ENCODE measurements around the gene ARL2BP. TPM values are rescaled to one million over a fixed set of nuclear protein-coding genes. Genes with fewer than 3 reads are reported as not detected.
"Not testable (repeated sequence)": the region's sequence is repeated elsewhere in the genome, so short reads cannot be mapped to it uniquely, and the experiment has no call there.

ARL2BP gene
- total RNA-seq, 2 donors from 2014 or later = 14.7 to 20.7 TPM

- DNase-seq (ENCODE audit: low spot score in 2 of 2) (no peak), ATAC-seq (peak in 1 of 2 donors; percentile 28)
- H3K36me3 Mint-ChIP-seq = no peaks in the 10 kb centered on the region
- peak overlapping the region in 1 of 2 donors; percentile 71 for H3K27ac Mint-ChIP-seq
- H3K9me3 Mint-ChIP-seq = no peaks in the 10 kb centered on the region
Observed at GRCh38 chr16:57268804-57269800, 24.0 kb downstream of the ARL2BP start.

GRCh38 chr16:57270221-57271062 is 25.4 kb downstream of the ARL2BP start:
- Mint-ChIP-seq H3K9me3 (no peaks in the 10 kb centered on the region), H3K36me3 (no peaks in the 10 kb centered on the region), H3K27ac (no peak overlapping the region)
- ATAC-seq = no peak
- no peak for DNase-seq (ENCODE audit: low spot score in 2 of 2)

GRCh38 chr16:57271063-57271345 is 25.9 kb downstream of the ARL2BP start:
- no peak for ATAC-seq

GRCh38 chr16:57271867-57272495 is 26.9 kb downstream of the ARL2BP start:
- ATAC-seq (no peak), DNase-seq (ENCODE audit: low spot score in 2 of 2) (no peak)
- H3K9me3 Mint-ChIP-seq = no peaks in the 10 kb centered on the region
- no peaks in the 10 kb centered on the region for H3K36me3 Mint-ChIP-seq
- peak overlapping the region; percentile 62 to 63 for H3K27ac Mint-ChIP-seq

More at GRCh38 chr16:57271063-57271345, 25.9 kb downstream of the ARL2BP start:
- H3K36me3 Mint-ChIP-seq = no peaks in the 10 kb centered on the region
- no peak overlapping the region for H3K27ac Mint-ChIP-seq
- DNase-seq (ENCODE audit: low spot score in 2 of 2) = no peak
- H3K9me3 Mint-ChIP-seq = no peaks in the 10 kb centered on the region

GRCh38 chr16:57273359-57273758 is 28.3 kb downstream of the ARL2BP start:
- ATAC-seq = no peak
- no peaks in the 10 kb centered on the region for H3K36me3 Mint-ChIP-seq
- no peaks in the 10 kb centered on the region for H3K9me3 Mint-ChIP-seq
- H3K27ac Mint-ChIP-seq = no peak overlapping the region
- no peak for DNase-seq (ENCODE audit: low spot score in 2 of 2)

GRCh38 chr16:57273826-57274225 is 28.8 kb downstream of the ARL2BP start:
- Mint-ChIP-seq H3K27ac (no peak overlapping the region), H3K9me3 (no peaks in the 10 kb centered on the region), H3K36me3 (no peaks in the 10 kb centered on the region)
- ATAC-seq (no peak), DNase-seq (ENCODE audit: low spot score in 2 of 2) (no peak)

GRCh38 chr16:57275946-57276345 is 30.9 kb downstream of the ARL2BP start:
- H3K36me3 Mint-ChIP-seq; DNase-seq (ENCODE audit: low spot score in 2 of 2); ATAC-seq; H3K9me3 Mint-ChIP-seq: not testable (repeated sequence)
- peak overlapping the region in 1 of 2 donors; percentile 13 for H3K27ac Mint-ChIP-seq

- Mint-ChIP-seq H3K27ac (peak overlapping the region in 1 of 2 donors; percentile 82), H3K9me3 (no peaks in the 10 kb centered on the region), H3K36me3 (no peaks in the 10 kb centered on the region)
- ATAC-seq (no peak), DNase-seq (ENCODE audit: low spot score in 2 of 2) (no peak)
Observed at GRCh38 chr16:57276596-57276995, 31.5 kb downstream of the ARL2BP start.

GRCh38 chr16:57277586-57277985 is 32.5 kb downstream of the ARL2BP start:
- DNase-seq (ENCODE audit: low spot score in 2 of 2) (peak; percentile 39 to 73), ATAC-seq (peak; percentile 92 to 99)
- Mint-ChIP-seq H3K9me3 (no peaks in the 10 kb centered on the region), H3K36me3 (no peaks in the 10 kb centered on the region), H3K27ac (peak overlapping the region in 1 of 2 donors; percentile 82)

GRCh38 chr16:57278494-57278893 is 33.4 kb downstream of the ARL2BP start:
- no peaks in the 10 kb centered on the region for H3K9me3 Mint-ChIP-seq
- no peaks in the 10 kb centered on the region for H3K36me3 Mint-ChIP-seq
- DNase-seq (ENCODE audit: low spot score in 2 of 2) (no peak), ATAC-seq (no peak)
- no peak overlapping the region for H3K27ac Mint-ChIP-seq

- H3K36me3 Mint-ChIP-seq = no peaks in the 10 kb centered on the region
- H3K9me3 Mint-ChIP-seq = no peaks in the 10 kb centered on the region
- DNase-seq (ENCODE audit: low spot score in 2 of 2) (no peak), ATAC-seq (no peak)
- H3K27ac Mint-ChIP-seq = no peak overlapping the region
Observed at GRCh38 chr16:57279780-57280638, 35.0 kb downstream of the ARL2BP start.

- ATAC-seq (no peak), DNase-seq (ENCODE audit: low spot score in 2 of 2) (no peak)
- Mint-ChIP-seq H3K27ac (no peak overlapping the region), H3K9me3 (no peaks in the 10 kb centered on the region), H3K36me3 (no peaks in the 10 kb centered on the region)
Observed at GRCh38 chr16:57281791-57282190, 36.7 kb downstream of the ARL2BP start.

GRCh38 chr16:57282510-57283213 is 37.6 kb downstream of the ARL2BP start:
- DNase-seq (ENCODE audit: low spot score in 2 of 2) (no peak), ATAC-seq (no peak)
- Mint-ChIP-seq H3K9me3 (no peaks in the 10 kb centered on the region), H3K27ac (no peak overlapping the region), H3K36me3 (no peaks in the 10 kb centered on the region)

- H3K9me3 Mint-ChIP-seq = no peaks in the 10 kb centered on the region
- no peaks in the 10 kb centered on the region for H3K36me3 Mint-ChIP-seq
- DNase-seq (ENCODE audit: low spot score in 2 of 2) (no peak), ATAC-seq (no peak)
- no peak overlapping the region for H3K27ac Mint-ChIP-seq
Observed at GRCh38 chr16:57283214-57283958, 38.3 kb downstream of the ARL2BP start.

GRCh38 chr16:57283959-57284208 is 38.8 kb downstream of the ARL2BP start:
- H3K9me3 Mint-ChIP-seq = no peaks in the 10 kb centered on the region
- no peak for ATAC-seq
- no peak overlapping the region for H3K27ac Mint-ChIP-seq

More at GRCh38 chr16:57283959-57284208, 38.8 kb downstream of the ARL2BP start:
- DNase-seq (ENCODE audit: low spot score in 2 of 2) = no peak
- H3K36me3 Mint-ChIP-seq = no peaks in the 10 kb centered on the region
